ENCODE measurements around the gene AOC3. TPM values are rescaled to one million over a fixed set of nuclear protein-coding genes. Genes with fewer than 3 reads are reported as not detected.

AOC3 gene
- total and polyA plus RNA-seq, 7 donors: 3.5 to 227 (median 58.1) TPM

GRCh38 chr17:42809250-42809649, 41.7 kb upstream of the AOC3 start:
- TF ChIP-seq CTCF (IDR thresholded peaks at IDR 0.05) (no peak), POLR2AphosphoS5 (IDR thresholded peaks at IDR 0.05) (peak in 2 of 4 donors; percentile 32 to 44)
- H3K27ac ChIP-seq: peak overlapping the region; percentile 51 to 70 (median 57)
- H3K9me3 ChIP-seq: no peaks in the 10 kb centered on the region
- peaks cover 0 to 14% (median 6%) of the 10 kb centered on the region in 4 donors for H3K4me1 ChIP-seq
- intact Hi-C loops (cut with DNase I): no loop called here
- no peak overlapping the region for H3K4me3 ChIP-seq
- WGBS, 2 donors: 28 to 61% methylated on average over 3 of the region's 3 CpGs
- DNase-seq: peak; percentile 87
- H3K36me3 ChIP-seq: peaks cover 4 to 42% (median 15%) of the 10 kb centered on the region in 4 donors
- H3K27me3 ChIP-seq: no peaks in the 10 kb centered on the region

- 68 to 78% methylated on average over 8 of the region's 8 CpGs for WGBS, 2 donors
- Histone ChIP-seq H3K36me3 (peaks cover 37 to 97% (median 67%) of the 10 kb centered on the region in 4 donors), H3K27me3 (no peaks in the 10 kb centered on the region), H3K9me3 (no peaks in the 10 kb centered on the region), H3K4me1 (peaks cover 0 to 10% (median 0%) of the 10 kb centered on the region in 4 donors), H3K27ac (peak overlapping the region in 3 of 4 donors; percentile 10 to 25 (median 11)), H3K4me3 (no peak overlapping the region)
- DNase-seq: no peak
- TF ChIP-seq POLR2AphosphoS5 (IDR thresholded peaks at IDR 0.05) (no peak), CTCF (IDR thresholded peaks at IDR 0.05) (no peak), POLR2A (IDR thresholded peaks at IDR 0.05) (no peak), EP300 (IDR thresholded peaks at IDR 0.05) (no peak)
- intact Hi-C loops (cut with DNase I): no loop called here
Measured at GRCh38 chr17:42814633-42815399, 36.2 kb upstream of the AOC3 start.

GRCh38 chr17:42817866-42818265, 33.1 kb upstream of the AOC3 start:
- Histone ChIP-seq H3K4me3 (no peak overlapping the region), H3K27me3 (no peaks in the 10 kb centered on the region), H3K4me1 (peaks cover 0 to 18% (median 5%) of the 10 kb centered on the region in 4 donors), H3K27ac (no peak overlapping the region), H3K36me3 (peaks cover 37 to 97% (median 64%) of the 10 kb centered on the region in 4 donors), H3K9me3 (no peaks in the 10 kb centered on the region)
- intact Hi-C loops (cut with DNase I): no loop called here
- TF ChIP-seq CTCF (IDR thresholded peaks at IDR 0.05) (no peak), POLR2AphosphoS5 (IDR thresholded peaks at IDR 0.05) (no peak), POLR2A (IDR thresholded peaks at IDR 0.05) (no peak), EP300 (IDR thresholded peaks at IDR 0.05) (no peak)
- DNase-seq: no peak
- WGBS, 2 donors: 60 to 74% methylated on average over 1 of the region's 1 CpG

GRCh38 chr17:42818379-42818778, 32.6 kb upstream of the AOC3 start:
- no peak overlapping the region for H3K27ac ChIP-seq
- H3K27me3 ChIP-seq: no peaks in the 10 kb centered on the region
- H3K4me3 ChIP-seq: no peak overlapping the region
- H3K9me3 ChIP-seq: no peaks in the 10 kb centered on the region
- intact Hi-C loops (cut with DNase I): no loop called here
- WGBS, 2 donors: 87 to 91% methylated on average over 5 of the region's 5 CpGs
- DNase-seq: no peak
- peaks cover 0 to 23% (median 10%) of the 10 kb centered on the region in 4 donors for H3K4me1 ChIP-seq
- H3K36me3 ChIP-seq: peaks cover 37 to 92% (median 62%) of the 10 kb centered on the region in 4 donors
- TF ChIP-seq CTCF (IDR thresholded peaks at IDR 0.05): no peak
- TF ChIP-seq POLR2AphosphoS5 (IDR thresholded peaks at IDR 0.05): no peak
- no peak for TF ChIP-seq POLR2A (IDR thresholded peaks at IDR 0.05)
- no peak for TF ChIP-seq EP300 (IDR thresholded peaks at IDR 0.05)
